Spleen (tissue), 11 donors: ENCODE results near the gene LMOD2. TPM values are rescaled to one million over a fixed set of nuclear protein-coding genes. Genes with fewer than 3 reads are reported as not detected.

Experiments used
- DNase-seq: peaks from one replicate; pipeline ENCODE4 v3.0.0-alpha.2; 2020
- H3K27ac ChIP-seq, 8 donors: fragments of 200-600 bp; sonication (generic) in 7 of 8; 1 replicate in 4 of 8; 2 replicates in 4 of 8; pipeline versions ENCODE4 v1.5.0 to v1.8.0; 2016 to 2021; ENCODE audit warnings: inconsistent platforms in 4 of 8, mild to moderate bottlenecking in 4 of 8, moderate library complexity in 1 of 8
- H3K27me3 ChIP-seq, 7 donors: fragments of 200-600 bp; sonication (generic) in 6 of 7; replicated peaks in 1 of 7; 1 replicate in 4 of 7; 2 replicates in 3 of 7; pipeline versions ENCODE4 v1.5.0 to v1.8.0; 2016 to 2021; ENCODE audit warnings: inconsistent platforms in 3 of 7, mild to moderate bottlenecking in 1 of 7
- H3K36me3 ChIP-seq, 6 donors: fragments of 200-600 bp; sonication (generic) in 5 of 6; 1 replicate in 4 of 6; 2 replicates in 2 of 6; pipeline versions ENCODE4 v1.5.0 to v1.8.0; 2016 to 2021; ENCODE audit warnings: inconsistent platforms in 2 of 6
- H3K4me1 ChIP-seq, 6 donors: fragments of 200-600 bp; sonication (generic) in 5 of 6; 1 replicate in 3 of 6; 2 replicates in 3 of 6; pipeline versions ENCODE4 v1.5.0 to v1.8.0; 2016 to 2021; ENCODE audit warnings: inconsistent platforms in 3 of 6
- H3K4me3 ChIP-seq, 8 donors: fragments of 200-600 bp; sonication (generic) in 7 of 8; 1 replicate in 4 of 8; 2 replicates in 4 of 8; pipeline versions ENCODE4 v1.5.0 to v1.8.0; 2016 to 2021; ENCODE audit warnings: inconsistent platforms in 4 of 8, mild to moderate bottlenecking in 4 of 8, moderate library complexity in 2 of 8
- H3K9me3 ChIP-seq, 8 donors: fragments of 200-600 bp; sonication (generic) in 7 of 8; 1 replicate in 4 of 8; 2 replicates in 4 of 8; pipeline versions ENCODE4 v1.5.0 to v1.8.0; 2016 to 2021; ENCODE audit warnings: inconsistent platforms in 4 of 8
- CTCF ChIP-seq, 11 experiments: fragments of 200-600 bp in 7 of 11; fragments of 450-650 bp in 4 of 11; sonication (generic) in 4 of 11; IDR thresholded peaks in 8 of 11; conservative IDR thresholded peaks in 3 of 11; 1 replicate in 7 of 11; 2 replicates in 4 of 11; pipeline versions ENCODE4 v1.4.0 to v1.8.0; 2016 to 2021; ENCODE audit warnings: antibody characterized with exemption in 11 of 11, inconsistent platforms in 4 of 11, mild to moderate bottlenecking in 1 of 11
- POLR2A ChIP-seq, 3 donors: fragments of 450-650 bp; IDR thresholded peaks; one replicate each; pipeline ENCODE4 v1.5.1; 2017; ENCODE audit warnings: antibody characterized with exemption in 3 of 3, mild to moderate bottlenecking in 1 of 3
- POLR2AphosphoS5 ChIP-seq, 3 donors: sonication (generic); formaldehyde crosslinking; IDR thresholded peaks; one replicate each; pipeline ENCODE4 v1.5.1; 2017; ENCODE audit warnings: antibody characterized with exemption in 3 of 3
- WGBS, 5 donors: extraction: QIAGEN DNeasy Blood & Tissue Kit in 3 of 5; methylation state at CpG; one replicate each; pipeline versions ENCODE4 v1.1.5 to v1.1.7; 2013 to 2018; 5-methylcytosine and 5-hydroxymethylcytosine counted together
- intact Hi-C: fragments of 100-400 bp; cut with DNase I; formaldehyde crosslinking; loops from one replicate; pipeline ENCODE4 v1.15.0; 2023; ENCODE audit warnings: low total_unique reads
- polyA plus RNA-seq, 3 donors: library from polyadenylated mRNA; stranded (reverse); fragments of 200-250 nt; gene quantifications; one replicate each; pipeline ENCODE4 v1.2.1, GENCODE V29; 2013
- total RNA-seq, 7 donors: library from RNA; depleted of rRNA in 3 of 7; stranded (reverse); fragments of >200 nt in 3 of 7; fragmentation: NEBNext Ultra II Directional in 4 of 7; extraction: Animal tissue kit (Norgen Biotek cat#: 25700) in 4 of 7; gene quantifications; one replicate each; pipeline versions ENCODE4 v1.1.0 to v1.2.1, GENCODE V29; 2016 to 2021
- donor health status: healthy with polysubstance abuse.
- donor health status: DM: no; HTN: no; CAD: no; lungs with moderate emphysema.
- donor health status: DM: no; HTN: no; CAD: no.
- donor health status: Bipolar disorder and iron deficiency.
- donor health status: healthy.
- donor health status: DM: no; HTN: no; CAD: no.
- donor health status: DM: yes; HTN: yes; CAD: no.

Gene LMOD2
- total and polyA plus RNA-seq, 10 donors, result 0.03 TPM; not detected in 9

- intact Hi-C loops, result no loop called here
- Histone ChIP-seq H3K36me3 (no peaks in the 10 kb centered on the region), H3K4me3 (no peak overlapping the region), H3K27ac (no peak overlapping the region), H3K27me3 (no peaks in the 10 kb centered on the region), H3K4me1 (no peaks in the 10 kb centered on the region), H3K9me3 (no peaks in the 10 kb centered on the region)
- WGBS, 5 donors, result 81 to 94% (median 91%) methylated on average over 2 of the region's 2 CpGs
- DNase-seq, result no peak
- no peak for TF ChIP-seq POLR2AphosphoS5 (IDR thresholded peaks at IDR 0.05)
- no peak for TF ChIP-seq POLR2A (IDR thresholded peaks at IDR 0.05)
- TF ChIP-seq CTCF (IDR thresholded peaks at IDR 0.05 in 8 of 11, conservative IDR thresholded peaks at IDR 0.05 in 3 of 11), result no peak
Observed at GRCh38 chr7:123637878-123638277, 17.8 kb upstream of the LMOD2 start.

DNA sequence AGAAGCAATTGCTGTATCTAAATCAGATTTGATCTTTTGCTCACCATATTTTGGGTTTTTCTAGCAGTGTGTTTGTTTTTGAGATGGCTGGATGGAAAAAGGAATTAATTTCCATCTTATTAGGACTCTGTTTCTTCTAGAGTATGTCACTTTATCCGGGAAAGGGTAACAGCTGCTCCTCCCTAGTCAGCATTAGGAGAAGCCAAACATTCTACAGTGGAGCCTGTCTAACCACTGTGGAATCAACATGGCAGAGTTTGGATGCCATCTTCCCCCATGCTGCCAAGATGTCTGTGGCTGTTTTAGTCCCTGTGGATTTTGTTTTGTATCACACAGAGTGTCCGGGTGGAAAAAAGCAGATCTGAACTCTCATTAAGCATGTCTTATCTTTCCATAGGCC lies 16.0 kb upstream of the LMOD2 start:
- peaks cover 0 to 9% (median 0%) of the 10 kb centered on the region in 6 donors for H3K4me1 ChIP-seq
- TF ChIP-seq POLR2A (IDR thresholded peaks at IDR 0.05), result no peak
- no peak for TF ChIP-seq POLR2AphosphoS5 (IDR thresholded peaks at IDR 0.05)
- TF ChIP-seq CTCF (IDR thresholded peaks at IDR 0.05 in 8 of 11, conservative IDR thresholded peaks at IDR 0.05 in 3 of 11), result no peak
- H3K9me3 ChIP-seq, result no peaks in the 10 kb centered on the region
- no peak overlapping the region for H3K4me3 ChIP-seq
- no peak for DNase-seq
- no peaks in the 10 kb centered on the region for H3K27me3 ChIP-seq
- no peaks in the 10 kb centered on the region for H3K36me3 ChIP-seq
- WGBS, 5 donors, result 82 to 97% (median 91%) methylated on average over 2 of the region's 2 CpGs
- H3K27ac ChIP-seq, result no peak overlapping the region
- intact Hi-C loops, result no loop called here

- TF ChIP-seq POLR2A (IDR thresholded peaks at IDR 0.05) (no peak), CTCF (IDR thresholded peaks at IDR 0.05 in 8 of 11, conservative IDR thresholded peaks at IDR 0.05 in 3 of 11) (no peak)
- Histone ChIP-seq H3K4me1 (peaks cover 0 to 11% (median 0%) of the 10 kb centered on the region in 6 donors), H3K27me3 (no peaks in the 10 kb centered on the region), H3K27ac (no peak overlapping the region), H3K4me3 (no peak overlapping the region), H3K9me3 (no peaks in the 10 kb centered on the region), H3K36me3 (no peaks in the 10 kb centered on the region)
- intact Hi-C loops, result no loop called here
- DNase-seq, result no peak
Observed at GRCh38 chr7:123640583-123640982, 15.1 kb upstream of the LMOD2 start.

GRCh38 chr7:123641901-123642300 lies 13.8 kb upstream of the LMOD2 start:
- no peak for TF ChIP-seq CTCF (IDR thresholded peaks at IDR 0.05 in 8 of 11, conservative IDR thresholded peaks at IDR 0.05 in 3 of 11)
- no peak for TF ChIP-seq POLR2A (IDR thresholded peaks at IDR 0.05)
- TF ChIP-seq POLR2AphosphoS5 (IDR thresholded peaks at IDR 0.05), result no peak
- H3K4me3 ChIP-seq, result no peak overlapping the region
- 84 to 92% (median 85%) methylated on average over 5 of the region's 5 CpGs for WGBS, 5 donors
- no peak for DNase-seq
- H3K4me1 ChIP-seq, result peaks cover 0 to 11% (median 0%) of the 10 kb centered on the region in 6 donors
- H3K27ac ChIP-seq, result no peak overlapping the region
- H3K27me3 ChIP-seq, result no peaks in the 10 kb centered on the region
- H3K36me3 ChIP-seq, result no peaks in the 10 kb centered on the region
- intact Hi-C loops, result no loop called here
- no peaks in the 10 kb centered on the region for H3K9me3 ChIP-seq
